HG03064 (cell line): ENCODE results near the gene GUCY1A2.

Experiments
- ATAC-seq: cut with Tn5 transposase; IDR thresholded peaks from one replicate; pipeline ENCODE4 v1.9.1; 2021; ENCODE audit warnings: low read depth; ENCODE audit not compliant: unreplicated experiment

GUCY1A2 gene

GRCh38 chr11:106999196-106999595, 19.1 kb downstream of the GUCY1A2 start:
- ATAC-seq = no peak

GRCh38 chr11:106998916-106999188, 19.4 kb downstream of the GUCY1A2 start:
- ATAC-seq = no peak

GRCh38 chr11:106998116-106998915, 20.0 kb downstream of the GUCY1A2 start:
- no peak for ATAC-seq

- no peak for ATAC-seq
These were observed 21.0 kb downstream of the GUCY1A2 start for GRCh38 chr11:106997227-106997626.

GRCh38 chr11:106996691-106997090, 21.6 kb downstream of the GUCY1A2 start:
- no peak for ATAC-seq

- ATAC-seq = no peak
These were observed 27.9 kb downstream of the GUCY1A2 start for GRCh38 chr11:106990331-106990730.

GRCh38 chr11:106989078-106989455, 29.2 kb downstream of the GUCY1A2 start:
- no peak for ATAC-seq

GRCh38 chr11:106988151-106989077, 29.9 kb downstream of the GUCY1A2 start:
- no peak for ATAC-seq

- ATAC-seq = no peak
These were observed 31.6 kb downstream of the GUCY1A2 start for GRCh38 chr11:106986673-106987072.

- ATAC-seq = no peak
These were observed 32.0 kb downstream of the GUCY1A2 start for GRCh38 chr11:106986261-106986660.

- no peak for ATAC-seq
These were observed 34.3 kb downstream of the GUCY1A2 start for GRCh38 chr11:106983991-106984390.

- ATAC-seq = no peak
These were observed 35.0 kb downstream of the GUCY1A2 start for GRCh38 chr11:106983261-106983660.

GRCh38 chr11:106974831-106975230, 43.4 kb downstream of the GUCY1A2 start:
- ATAC-seq = no peak

GRCh38 chr11:106971864-106972263, 46.4 kb downstream of the GUCY1A2 start:
- ATAC-seq = no peak

GRCh38 chr11:106969644-106970355, 48.5 kb downstream of the GUCY1A2 start:
- no peak for ATAC-seq

- ATAC-seq = no peak
These were observed 55.3 kb downstream of the GUCY1A2 start for GRCh38 chr11:106962995-106963394.

- no peak for ATAC-seq
These were observed 56.8 kb downstream of the GUCY1A2 start for GRCh38 chr11:106961518-106961917.

GRCh38 chr11:106961048-106961447, 57.2 kb downstream of the GUCY1A2 start:
- ATAC-seq = no peak

GRCh38 chr11:106959800-106960199, 58.5 kb downstream of the GUCY1A2 start:
- ATAC-seq = no peak

- no peak for ATAC-seq
These were observed 58.9 kb downstream of the GUCY1A2 start for GRCh38 chr11:106959386-106959785.
